GM19328 (cell line): ENCODE measurements around the gene RPL27A.

Source experiments
- ATAC-seq: cut with Tn5 transposase; IDR thresholded peaks from one replicate; pipeline ENCODE4 v1.9.1; 2021; ENCODE audit warnings: mild to moderate bottlenecking, moderate library complexity; ENCODE audit not compliant: unreplicated experiment

RPL27A gene

GRCh38 chr11:8720352-8720751 is 37.8 kb downstream of the RPL27A start:
- no peak for ATAC-seq

- no peak for ATAC-seq
These were observed 38.4 kb downstream of the RPL27A start for GRCh38 chr11:8720868-8721608.

GRCh38 chr11:8721609-8722500 is 39.3 kb downstream of the RPL27A start:
- ATAC-seq, result no peak

- no peak for ATAC-seq
These were observed 40.2 kb downstream of the RPL27A start for GRCh38 chr11:8722809-8723208.

GRCh38 chr11:8723711-8724110 is 41.1 kb downstream of the RPL27A start:
- no peak for ATAC-seq

GRCh38 chr11:8724682-8725081 is 42.1 kb downstream of the RPL27A start:
- no peak for ATAC-seq

GRCh38 chr11:8726395-8726794 is 43.8 kb downstream of the RPL27A start:
- ATAC-seq, result no peak

GRCh38 chr11:8728563-8728962 is 46.0 kb downstream of the RPL27A start:
- no peak for ATAC-seq

- no peak for ATAC-seq
These were observed 46.5 kb downstream of the RPL27A start for GRCh38 chr11:8729067-8729466.

- no peak for ATAC-seq
These were observed 47.5 kb downstream of the RPL27A start for GRCh38 chr11:8729837-8730696.

GRCh38 chr11:8730697-8731020 is 48.1 kb downstream of the RPL27A start:
- no peak for ATAC-seq

- no peak for ATAC-seq
These were observed 49.2 kb downstream of the RPL27A start for GRCh38 chr11:8731647-8732323.

- no peak for ATAC-seq
These were observed 49.7 kb downstream of the RPL27A start for GRCh38 chr11:8732324-8732670.

- no peak for ATAC-seq
These were observed 50.2 kb downstream of the RPL27A start for GRCh38 chr11:8732748-8733241.

GRCh38 chr11:8733852-8734251 is 51.3 kb downstream of the RPL27A start:
- no peak for ATAC-seq

GRCh38 chr11:8735094-8735493 is 52.5 kb downstream of the RPL27A start:
- no peak for ATAC-seq

GRCh38 chr11:8739309-8739793 is 56.8 kb downstream of the RPL27A start:
- no peak for ATAC-seq
